Esophagus muscularis mucosa (tissue), 4 donors: ENCODE results near the gene DHX32. TPM values are rescaled to one million over a fixed set of nuclear protein-coding genes. Genes with fewer than 3 reads are reported as not detected.
"Not testable (repeated sequence)": the region's sequence is repeated elsewhere in the genome, so short reads cannot be mapped to it uniquely, and the experiment has no call there.

Source experiments
- DNase-seq: peaks from one replicate; pipeline ENCODE4 v3.0.0-alpha.2; 2017; ENCODE audit errors: extremely low spot score
- H3K27ac ChIP-seq, 4 donors: fragments of 200-600 bp; sonication (generic); replicated peaks in 1 of 4; 1 replicate in 3 of 4; 2 replicates in 1 of 4; pipeline ENCODE4 v1.5.1; 2016 to 2019; ENCODE audit warnings: mild to moderate bottlenecking in 1 of 4
- H3K27me3 ChIP-seq, 4 donors: fragments of 200-600 bp; sonication (generic); one replicate each; pipeline versions ENCODE4 v1.5.1 to v1.6.0; 2016 to 2019
- H3K36me3 ChIP-seq, 4 donors: fragments of 200-600 bp; sonication (generic); one replicate each; pipeline ENCODE4 v1.5.1; 2016 to 2019
- H3K4me1 ChIP-seq, 4 donors: fragments of 200-600 bp; sonication (generic); one replicate each; pipeline ENCODE4 v1.5.1; 2016 to 2019
- H3K4me3 ChIP-seq, 4 donors: fragments of 200-600 bp; sonication (generic); 1 replicate in 2 of 4; 2 replicates in 2 of 4; pipeline ENCODE4 v1.5.1; 2016 to 2019; ENCODE audit warnings: mild to moderate bottlenecking in 4 of 4, moderate library complexity in 1 of 4
- H3K9me3 ChIP-seq, 4 donors: fragments of 200-600 bp; sonication (generic); 1 replicate in 3 of 4; 2 replicates in 1 of 4; pipeline ENCODE4 v1.5.1; 2016 to 2019
- EP300 ChIP-seq: sonication (generic); formaldehyde crosslinking; IDR thresholded peaks from one replicate; pipeline ENCODE4 v1.6.1; 2017; ENCODE audit warnings: antibody characterized with exemption
- POLR2A ChIP-seq: fragments of 450-650 bp; IDR thresholded peaks from one replicate; pipeline ENCODE4 v1.6.1; 2017; ENCODE audit warnings: antibody characterized with exemption, moderate library complexity, mild to moderate bottlenecking, low read depth
- POLR2AphosphoS5 ChIP-seq, 2 donors: sonication (generic); formaldehyde crosslinking; IDR thresholded peaks; one replicate each; pipeline ENCODE4 v1.6.1; 2017; ENCODE audit warnings: antibody characterized with exemption in 2 of 2
- WGBS: methylation state at CpG from one replicate; pipeline ENCODE4 v1.1.5; 2018; 5-methylcytosine and 5-hydroxymethylcytosine counted together
- intact Hi-C: fragments of 100-400 bp; cut with DNase I; formaldehyde crosslinking; loops from one replicate; pipeline ENCODE4 v1.15.1; 2023
- total RNA-seq, 4 donors: library from RNA; depleted of rRNA; stranded (reverse); fragments of >200 nt; gene quantifications; one replicate each; pipeline versions ENCODE4 v1.1.0 to v1.2.1, GENCODE V29; 2016
- TF ChIP-seq, protein P1 (sequence below), 3 experiments: fragments of 200-600 bp in 2 of 3; fragments of 450-650 bp in 1 of 3; sonication (generic) in 2 of 3; IDR thresholded peaks; one replicate each; pipeline ENCODE4 v1.5.1; 2017 to 2019; ENCODE audit warnings: antibody characterized with exemption in 3 of 3, mild to moderate bottlenecking in 2 of 3, moderate library complexity in 1 of 3

DHX32 gene, protein sequence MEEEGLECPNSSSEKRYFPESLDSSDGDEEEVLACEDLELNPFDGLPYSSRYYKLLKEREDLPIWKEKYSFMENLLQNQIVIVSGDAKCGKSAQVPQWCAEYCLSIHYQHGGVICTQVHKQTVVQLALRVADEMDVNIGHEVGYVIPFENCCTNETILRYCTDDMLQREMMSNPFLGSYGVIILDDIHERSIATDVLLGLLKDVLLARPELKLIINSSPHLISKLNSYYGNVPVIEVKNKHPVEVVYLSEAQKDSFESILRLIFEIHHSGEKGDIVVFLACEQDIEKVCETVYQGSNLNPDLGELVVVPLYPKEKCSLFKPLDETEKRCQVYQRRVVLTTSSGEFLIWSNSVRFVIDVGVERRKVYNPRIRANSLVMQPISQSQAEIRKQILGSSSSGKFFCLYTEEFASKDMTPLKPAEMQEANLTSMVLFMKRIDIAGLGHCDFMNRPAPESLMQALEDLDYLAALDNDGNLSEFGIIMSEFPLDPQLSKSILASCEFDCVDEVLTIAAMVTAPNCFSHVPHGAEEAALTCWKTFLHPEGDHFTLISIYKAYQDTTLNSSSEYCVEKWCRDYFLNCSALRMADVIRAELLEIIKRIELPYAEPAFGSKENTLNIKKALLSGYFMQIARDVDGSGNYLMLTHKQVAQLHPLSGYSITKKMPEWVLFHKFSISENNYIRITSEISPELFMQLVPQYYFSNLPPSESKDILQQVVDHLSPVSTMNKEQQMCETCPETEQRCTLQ
- 10 to 100 TPM; 22.4 to 26.2 (median 25.0) TPM for total RNA-seq

DNA sequence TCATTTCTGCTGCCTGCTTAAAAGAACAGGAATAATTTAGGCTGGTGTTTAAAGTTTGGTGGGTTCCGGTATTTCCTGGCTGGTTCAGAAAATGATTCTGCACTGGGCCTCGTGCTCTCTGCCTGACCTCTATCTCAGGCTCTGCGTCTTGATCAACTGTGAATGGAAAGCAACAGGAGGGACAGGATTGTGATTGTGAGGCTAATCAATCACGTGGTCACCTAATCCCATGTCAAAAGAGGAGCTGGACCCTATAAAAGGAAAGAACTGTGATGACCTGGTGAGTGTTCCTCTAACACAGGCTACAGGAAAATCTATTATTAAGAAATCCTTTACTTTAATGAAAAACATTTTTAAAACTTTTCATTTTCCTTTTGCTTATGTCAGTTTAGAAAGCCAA lies at the start of gene DHX32:
Gene DHX32 (minus strand): TSS at position 101 of the 400 bp plus-strand sequence. CDS start 468 bp downstream, outside the sequence.
- no peak for DNase-seq
- TF ChIP-seq POLR2A (no peak), EP300 (no peak), POLR2AphosphoS5 (IDR thresholded peaks at IDR 0.05) (no peak)
- TF ChIP-seq, protein P1, sequence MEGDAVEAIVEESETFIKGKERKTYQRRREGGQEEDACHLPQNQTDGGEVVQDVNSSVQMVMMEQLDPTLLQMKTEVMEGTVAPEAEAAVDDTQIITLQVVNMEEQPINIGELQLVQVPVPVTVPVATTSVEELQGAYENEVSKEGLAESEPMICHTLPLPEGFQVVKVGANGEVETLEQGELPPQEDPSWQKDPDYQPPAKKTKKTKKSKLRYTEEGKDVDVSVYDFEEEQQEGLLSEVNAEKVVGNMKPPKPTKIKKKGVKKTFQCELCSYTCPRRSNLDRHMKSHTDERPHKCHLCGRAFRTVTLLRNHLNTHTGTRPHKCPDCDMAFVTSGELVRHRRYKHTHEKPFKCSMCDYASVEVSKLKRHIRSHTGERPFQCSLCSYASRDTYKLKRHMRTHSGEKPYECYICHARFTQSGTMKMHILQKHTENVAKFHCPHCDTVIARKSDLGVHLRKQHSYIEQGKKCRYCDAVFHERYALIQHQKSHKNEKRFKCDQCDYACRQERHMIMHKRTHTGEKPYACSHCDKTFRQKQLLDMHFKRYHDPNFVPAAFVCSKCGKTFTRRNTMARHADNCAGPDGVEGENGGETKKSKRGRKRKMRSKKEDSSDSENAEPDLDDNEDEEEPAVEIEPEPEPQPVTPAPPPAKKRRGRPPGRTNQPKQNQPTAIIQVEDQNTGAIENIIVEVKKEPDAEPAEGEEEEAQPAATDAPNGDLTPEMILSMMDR (IDR thresholded peaks at IDR 0.05) = no peak
- Histone ChIP-seq H3K4me1 (peaks cover 0 to 3% (median 0%) of the 10 kb centered on the region in 4 donors), H3K36me3 (peaks cover 0 to 47% (median 10%) of the 10 kb centered on the region in 4 donors), H3K4me3 (no peak within 1 kb of the TSS), H3K9me3 (peaks cover 0 to 7% (median 5%) of the 10 kb centered on the region in 4 donors), H3K27me3 (no peaks in the 10 kb centered on the region), H3K27ac (no peak within 1 kb of the TSS)
- WGBS = 84% methylated on average over 4 of the region's 4 CpGs
- intact Hi-C loops = no loop called here

DNA sequence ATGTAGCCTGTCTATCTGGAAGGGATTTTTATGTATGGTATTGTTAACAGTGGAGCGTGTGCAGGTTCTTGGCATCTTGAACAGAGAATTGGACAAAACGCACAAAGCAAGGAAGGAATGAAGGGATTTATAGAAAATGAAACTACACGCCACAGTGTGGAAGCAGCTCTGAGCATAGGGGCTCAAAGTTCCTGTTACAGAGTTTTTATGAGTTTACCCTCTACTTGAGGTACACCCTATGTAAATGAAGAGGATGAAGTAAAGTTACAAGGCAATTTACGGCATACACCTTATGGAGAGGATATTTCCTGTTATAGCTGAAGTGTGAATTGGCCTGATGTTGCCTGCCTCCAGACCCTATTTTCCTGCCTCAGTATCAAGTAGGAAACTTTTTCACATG lies 48.5 kb upstream of the DHX32 start:
- Histone ChIP-seq H3K4me3 (no peak overlapping the region), H3K4me1 (no peaks in the 10 kb centered on the region), H3K27ac (no peak overlapping the region), H3K27me3 (peaks cover 0 to 5% (median 0%) of the 10 kb centered on the region in 4 donors), H3K9me3 (no peaks in the 10 kb centered on the region), H3K36me3 (no peaks in the 10 kb centered on the region)
- TF ChIP-seq POLR2AphosphoS5 (IDR thresholded peaks at IDR 0.05) = no peak
- TF ChIP-seq, protein P1 (IDR thresholded peaks at IDR 0.05) = no peak
- no peak for TF ChIP-seq EP300
- no peak for TF ChIP-seq POLR2A
- intact Hi-C loops = no loop called here
- WGBS = 90% methylated on average over 4 of the region's 4 CpGs
- DNase-seq = no peak

DNA sequence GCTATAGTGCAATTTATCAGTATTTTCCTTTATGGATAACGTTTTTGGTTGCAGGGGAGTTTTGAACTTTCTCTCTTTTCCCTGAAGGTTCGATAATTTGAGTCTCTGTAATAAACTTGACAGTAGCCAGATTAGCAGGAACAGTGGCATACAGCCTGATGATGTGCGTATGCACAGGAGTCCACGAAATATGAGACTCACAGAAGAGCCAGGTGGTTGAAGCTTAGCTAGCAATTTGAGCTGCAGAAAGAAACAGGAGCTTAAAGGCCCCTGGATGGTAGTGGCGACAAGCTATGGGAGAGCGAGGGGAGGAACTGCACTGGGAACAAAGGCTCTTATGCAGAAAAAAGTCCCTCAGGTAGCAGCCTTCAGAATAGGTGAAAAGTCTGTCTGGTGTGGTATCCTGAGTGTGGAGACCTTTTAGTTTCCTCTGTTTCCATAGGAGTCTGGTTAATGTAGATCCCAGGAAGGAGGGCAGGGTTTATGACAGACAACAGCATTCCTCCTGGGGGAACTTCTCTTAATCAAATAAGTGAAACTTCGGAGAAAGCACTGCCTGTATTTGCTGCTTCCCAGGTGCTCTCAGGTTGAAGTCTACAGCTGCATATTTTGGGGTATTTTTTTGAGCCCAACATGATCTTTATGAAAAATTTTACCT lies 48.0 kb upstream of the DHX32 start:
- no peak for DNase-seq
- H3K27ac ChIP-seq = no peak overlapping the region
- H3K4me1 ChIP-seq = no peaks in the 10 kb centered on the region
- 81% methylated on average over 7 of the region's 7 CpGs for WGBS
- TF ChIP-seq POLR2A = no peak
- TF ChIP-seq EP300 = no peak
- TF ChIP-seq POLR2AphosphoS5 (IDR thresholded peaks at IDR 0.05) = no peak
- TF ChIP-seq, protein P1 (IDR thresholded peaks at IDR 0.05) = no peak
- H3K27me3 ChIP-seq = no peaks in the 10 kb centered on the region
- intact Hi-C loops = no loop called here
- H3K9me3 ChIP-seq = no peaks in the 10 kb centered on the region
- no peaks in the 10 kb centered on the region for H3K36me3 ChIP-seq
- H3K4me3 ChIP-seq = no peak overlapping the region

DNA sequence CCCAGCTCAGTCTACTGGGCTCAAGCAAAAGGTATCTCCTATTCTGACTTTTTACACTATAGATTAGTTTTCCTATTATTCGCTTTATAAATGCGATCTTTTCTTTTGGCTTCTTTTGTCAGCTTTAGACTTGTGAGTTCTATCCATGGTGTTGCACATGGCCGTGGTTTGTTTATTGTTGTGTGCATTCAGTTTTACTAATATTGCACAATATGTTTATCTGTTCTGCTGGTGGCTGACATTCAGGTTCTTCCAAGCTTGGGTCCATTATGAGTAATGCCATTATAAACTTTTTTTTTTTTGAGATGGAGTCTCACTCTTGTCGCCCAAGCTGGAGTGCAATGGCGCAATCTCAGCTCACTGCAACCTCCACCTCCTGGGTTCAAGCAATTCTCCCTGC lies 46.2 kb upstream of the DHX32 start:
- H3K27ac ChIP-seq, DNase-seq, intact Hi-C loops, H3K9me3 ChIP-seq, H3K27me3 ChIP-seq, H3K36me3 ChIP-seq, H3K4me1 ChIP-seq, H3K4me3 ChIP-seq: not testable (repeated sequence)
- 89% methylated on average over 5 of the region's 5 CpGs for WGBS

DNA sequence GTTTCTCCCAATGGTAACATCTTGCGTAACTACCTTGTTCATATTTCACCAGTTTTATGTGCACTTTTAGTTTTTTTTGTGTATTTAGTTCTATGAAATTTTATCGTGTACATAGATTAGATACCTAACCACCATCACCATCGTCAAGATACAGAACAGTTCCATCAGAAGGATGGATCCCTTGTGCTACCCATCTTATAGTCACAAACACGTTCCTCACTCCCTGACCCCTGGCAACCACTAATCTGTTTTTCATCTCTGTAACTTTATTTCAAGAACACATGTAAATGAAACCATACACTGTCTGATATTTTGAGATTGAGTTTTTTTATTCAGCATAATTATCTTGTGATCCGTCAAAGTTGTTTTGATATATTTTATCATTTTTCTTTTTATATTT lies 45.2 kb upstream of the DHX32 start:
- Histone ChIP-seq H3K36me3 (no peaks in the 10 kb centered on the region), H3K4me1 (no peaks in the 10 kb centered on the region), H3K4me3 (no peak overlapping the region), H3K27me3 (no peaks in the 10 kb centered on the region), H3K9me3 (no peaks in the 10 kb centered on the region), H3K27ac (no peak overlapping the region)
- 53% methylated on average over 5 of the region's 5 CpGs for WGBS
- TF ChIP-seq POLR2A = no peak
- TF ChIP-seq EP300 = no peak
- no peak for TF ChIP-seq POLR2AphosphoS5 (IDR thresholded peaks at IDR 0.05)
- TF ChIP-seq, protein P1 (IDR thresholded peaks at IDR 0.05) = no peak
- no peak for DNase-seq
- intact Hi-C loops = no loop called here
